ENCODE data around the gene STAB2. TPM values are rescaled to one million over a fixed set of nuclear protein-coding genes. Genes with fewer than 3 reads are reported as not detected.

The STAB2 gene
- total and polyA plus RNA-seq, 2 of the 4 experiments (the other 2 are of a cell fraction), result not detected

DNA sequence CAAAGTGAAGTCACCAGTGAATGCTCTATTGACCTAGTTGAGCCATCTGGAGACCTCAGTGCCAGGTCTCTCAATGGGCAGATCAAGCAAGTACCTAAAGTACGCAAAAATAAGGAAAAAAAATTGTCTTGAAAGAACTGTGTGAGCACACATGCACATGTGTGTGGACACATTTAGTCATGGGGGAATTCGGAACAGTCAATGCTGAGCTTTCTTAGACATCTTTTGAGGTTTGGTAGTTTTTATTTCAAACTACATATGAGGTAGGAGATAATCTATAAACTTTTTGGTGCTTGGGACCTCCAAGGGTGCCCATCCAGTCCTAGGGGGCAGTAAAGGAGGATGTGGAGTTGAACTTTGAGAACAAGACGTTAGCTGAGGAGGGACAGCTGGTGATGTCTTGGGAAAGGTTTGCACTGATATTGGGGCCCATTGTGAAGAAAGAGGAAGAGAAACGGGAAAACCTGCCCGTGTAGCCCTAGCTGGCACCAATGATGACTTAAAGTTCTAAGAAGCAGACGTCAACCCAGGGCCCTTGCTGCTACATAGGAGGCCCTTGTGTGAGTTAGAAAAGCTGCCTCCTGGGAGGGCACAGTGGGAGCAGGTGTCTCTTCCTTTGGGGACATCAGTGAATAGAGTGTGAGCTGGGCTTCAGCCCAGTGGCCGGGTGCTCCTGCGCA, 129.6 kb downstream of the STAB2 start:
- H4K20me1 ChIP-seq (ENCODE audit: insufficient read depth, low read length), result no peaks in the 10 kb centered on the region
- CTCF ChIA-PET, result interaction anchor here (0.6 kb wide), 1 partner anchor 84 kb away, joined by 5 read pairs; no protein-coding TSS in a partner anchor
- no peak overlapping the region for H2AK5ac ChIP-seq (ENCODE audit: low read depth, low read length)
- DNase-seq (no peak), ATAC-seq (ENCODE audit: low read depth) (no peak)
- no peak overlapping the region for H3K18ac ChIP-seq (ENCODE audit: low read depth, low read length)
- H4K5ac ChIP-seq (ENCODE audit: low read depth, low read length), result no peak overlapping the region
- WGBS, 2 experiments (ENCODE audit: extremely low coverage in 2 of 2, insufficient read length in 1 of 2), result 38% methylated on average over 1 of the region's 8 CpGs; no CpG with 5 or more reads in 1 of the 2 experiments
- no peak overlapping the region for H2AK9ac ChIP-seq (replicated peaks; ENCODE audit: low read depth, low read length, poor library complexity)
- no peak overlapping the region for H2AFZ ChIP-seq (replicated peaks; ENCODE audit: low read length, poor library complexity)
- H4K91ac ChIP-seq (ENCODE audit: insufficient read depth, low read depth, low read length), result no peak overlapping the region
- no peaks in the 10 kb centered on the region for H3K9me1 ChIP-seq (ENCODE audit: insufficient read depth, low read length)
- no peak overlapping the region for H2BK5ac ChIP-seq (ENCODE audit: low read depth, low read length, poor library complexity, severe bottlenecking)
- dilution Hi-C loops (cut with HindIII; ENCODE audit: low sequenced_read_pairs, unreplicated experiment), result no loop called here
- BruUV-seq (replicated peaks), result no TSS peak
- no peak overlapping the region for H3K14ac ChIP-seq (replicated peaks; ENCODE audit: low read depth, low read length)
- no peak overlapping the region for H4K8ac ChIP-seq (ENCODE audit: low read depth in 2 of 2, low read length in 2 of 2)
- no peak overlapping the region for H3K23ac ChIP-seq (ENCODE audit: low read depth, low read length)
- H2BK15ac ChIP-seq (ENCODE audit: low read depth, low read length), result no peak overlapping the region
- H3K4me2 ChIP-seq (ENCODE audit: low read depth, low read length), result no peak overlapping the region
- H3K27me3 ChIP-seq (ENCODE audit: control insufficient read depth, insufficient read depth, low read length), result 0 out of 2 replicates have a peak, but pooled peaks cover under 1% of the 10 kb centered on the region
- no peak overlapping the region for H3K27ac ChIP-seq (ENCODE audit: insufficient read depth, low read length)
- POLR2A ChIA-PET (ENCODE audit: unreplicated experiment), result no interaction called here
- H3K4me1 ChIP-seq (ENCODE audit: control insufficient read depth, insufficient read depth, low read length), result no peaks in the 10 kb centered on the region
- no peak overlapping the region for H2BK120ac ChIP-seq (ENCODE audit: low read depth, low read length)
- H3K4me3 ChIP-seq (ENCODE audit: insufficient read depth, low read depth, low read length), result no peak overlapping the region
- intact Hi-C loops (cut with micrococcal nuclease), result no loop called here
- H3K4ac ChIP-seq (ENCODE audit: low read depth, low read length), result no peak overlapping the region
- H3K9me3 ChIP-seq (ENCODE audit: control insufficient read depth, insufficient read depth, low read length), result no peaks in the 10 kb centered on the region
- TF ChIP-seq, protein P1, sequence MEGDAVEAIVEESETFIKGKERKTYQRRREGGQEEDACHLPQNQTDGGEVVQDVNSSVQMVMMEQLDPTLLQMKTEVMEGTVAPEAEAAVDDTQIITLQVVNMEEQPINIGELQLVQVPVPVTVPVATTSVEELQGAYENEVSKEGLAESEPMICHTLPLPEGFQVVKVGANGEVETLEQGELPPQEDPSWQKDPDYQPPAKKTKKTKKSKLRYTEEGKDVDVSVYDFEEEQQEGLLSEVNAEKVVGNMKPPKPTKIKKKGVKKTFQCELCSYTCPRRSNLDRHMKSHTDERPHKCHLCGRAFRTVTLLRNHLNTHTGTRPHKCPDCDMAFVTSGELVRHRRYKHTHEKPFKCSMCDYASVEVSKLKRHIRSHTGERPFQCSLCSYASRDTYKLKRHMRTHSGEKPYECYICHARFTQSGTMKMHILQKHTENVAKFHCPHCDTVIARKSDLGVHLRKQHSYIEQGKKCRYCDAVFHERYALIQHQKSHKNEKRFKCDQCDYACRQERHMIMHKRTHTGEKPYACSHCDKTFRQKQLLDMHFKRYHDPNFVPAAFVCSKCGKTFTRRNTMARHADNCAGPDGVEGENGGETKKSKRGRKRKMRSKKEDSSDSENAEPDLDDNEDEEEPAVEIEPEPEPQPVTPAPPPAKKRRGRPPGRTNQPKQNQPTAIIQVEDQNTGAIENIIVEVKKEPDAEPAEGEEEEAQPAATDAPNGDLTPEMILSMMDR (conservative IDR thresholded peaks at IDR 0.05; ENCODE audit: low read depth, low read length), result no peak
- TF ChIP-seq, protein P2, sequence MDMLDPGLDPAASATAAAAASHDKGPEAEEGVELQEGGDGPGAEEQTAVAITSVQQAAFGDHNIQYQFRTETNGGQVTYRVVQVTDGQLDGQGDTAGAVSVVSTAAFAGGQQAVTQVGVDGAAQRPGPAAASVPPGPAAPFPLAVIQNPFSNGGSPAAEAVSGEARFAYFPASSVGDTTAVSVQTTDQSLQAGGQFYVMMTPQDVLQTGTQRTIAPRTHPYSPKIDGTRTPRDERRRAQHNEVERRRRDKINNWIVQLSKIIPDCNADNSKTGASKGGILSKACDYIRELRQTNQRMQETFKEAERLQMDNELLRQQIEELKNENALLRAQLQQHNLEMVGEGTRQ (IDR thresholded peaks at IDR 0.05; ENCODE audit: low read depth, low read length), result no peak
- TF ChIP-seq NFE2L2 (IDR thresholded peaks at IDR 0.05; ENCODE audit: low read depth, low read length), result no peak
- no peak for TF ChIP-seq RAD21 (IDR thresholded peaks at IDR 0.05; ENCODE audit: low read length)
- no peak for TF ChIP-seq SMC3 (IDR thresholded peaks at IDR 0.05; ENCODE audit: low read depth, low read length)
- no peak for TF ChIP-seq BHLHE40 (IDR thresholded peaks at IDR 0.05; ENCODE audit: low read depth, low read length)
- no peak for TF ChIP-seq MAZ (IDR thresholded peaks at IDR 0.05; ENCODE audit: borderline replicate concordance, low read depth, low read length)
- no peak for TF ChIP-seq CEBPB (IDR thresholded peaks at IDR 0.05; ENCODE audit: low read depth, low read length)
- TF ChIP-seq POLR2A (IDR thresholded peaks at IDR 0.05; ENCODE audit: low read depth, low read length), result no peak
- TF ChIP-seq MXI1 (IDR thresholded peaks at IDR 0.05; ENCODE audit: borderline replicate concordance, low read depth, low read length), result no peak
- TF ChIP-seq FOS (IDR thresholded peaks at IDR 0.05; ENCODE audit: low read depth, low read length), result no peak
- TF ChIP-seq MAFK (IDR thresholded peaks at IDR 0.05; ENCODE audit: low read depth, low read length), result no peak
- TF ChIP-seq CHD1 (IDR thresholded peaks at IDR 0.05; ENCODE audit: low read depth, low read length), result no peak
- TF ChIP-seq RCOR1 (IDR thresholded peaks at IDR 0.05; ENCODE audit: insufficient replicate concordance, low read length), result no peak
- no peaks in the 10 kb centered on the region for H3K79me1 ChIP-seq (ENCODE audit: low read depth in 1 of 2, low read length in 2 of 2)
- no peaks in the 10 kb centered on the region for H3K36me3 ChIP-seq (ENCODE audit: control insufficient read depth, insufficient read depth, low read length)
- in situ Hi-C loops (cut with MboI; ENCODE audit: low sequenced_read_pairs), result no loop called here
- no peak overlapping the region for H3K9ac ChIP-seq (ENCODE audit: low read depth, low read length)
- no peak overlapping the region for H2BK20ac ChIP-seq (ENCODE audit: low read depth, low read length)
- H3K56ac ChIP-seq (ENCODE audit: extremely low read depth, insufficient read depth, low read length), result no peak overlapping the region
